NCI-H82 treated with DMSO at 0.1 percent for 48 hours (cell line): ENCODE measurements around the gene METTL13.
"Not testable (repeated sequence)": the region's sequence is repeated elsewhere in the genome, so short reads cannot be mapped to it uniquely, and the experiment has no call there.

Experiments
- DNase-seq: peaks from one replicate; lab custom pipeline; 2025; ENCODE audit not compliant: unreplicated experiment; lab: John Stamatoyannopoulos, UW

METTL13 gene

DNA sequence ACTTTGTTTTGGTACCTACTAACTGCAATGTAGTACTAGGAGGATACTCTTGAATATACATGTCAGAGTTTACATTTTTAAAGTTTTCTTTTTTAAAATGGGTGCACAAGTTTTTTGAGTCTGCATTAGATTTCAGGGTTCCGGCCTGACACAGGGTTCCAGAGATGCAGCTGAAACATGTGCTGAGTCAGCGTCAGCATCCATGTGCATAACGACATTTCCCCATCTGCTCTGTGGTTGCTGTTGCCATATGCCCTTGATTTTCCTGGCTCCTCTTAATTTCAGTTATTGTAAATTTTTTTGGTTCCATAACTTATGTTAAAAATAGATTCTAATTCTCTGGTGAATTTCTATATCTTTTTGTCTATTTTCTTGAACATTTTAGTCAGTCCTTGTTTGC is 12.3 kb upstream of the METTL13 start:
- DNase-seq = no peak

DNA sequence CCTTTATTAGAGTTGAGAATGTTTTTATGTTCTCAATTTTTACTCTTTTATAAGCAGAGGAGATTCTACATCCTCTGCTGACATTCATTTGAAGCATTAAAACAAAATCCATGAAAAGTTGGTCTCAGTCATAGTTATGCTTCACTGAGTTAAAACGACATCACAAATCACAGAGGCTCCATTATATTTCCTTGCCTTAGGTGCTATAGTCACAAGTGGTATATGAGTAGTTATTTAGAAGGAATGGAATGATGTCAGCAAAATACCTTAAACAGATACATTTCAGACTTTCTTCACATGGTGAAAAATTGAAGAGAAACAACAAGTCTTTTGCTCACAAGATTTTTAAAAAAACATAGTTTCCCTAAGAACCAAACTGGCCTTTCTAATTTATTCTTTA is 11.7 kb upstream of the METTL13 start:
- no peak for DNase-seq

DNA sequence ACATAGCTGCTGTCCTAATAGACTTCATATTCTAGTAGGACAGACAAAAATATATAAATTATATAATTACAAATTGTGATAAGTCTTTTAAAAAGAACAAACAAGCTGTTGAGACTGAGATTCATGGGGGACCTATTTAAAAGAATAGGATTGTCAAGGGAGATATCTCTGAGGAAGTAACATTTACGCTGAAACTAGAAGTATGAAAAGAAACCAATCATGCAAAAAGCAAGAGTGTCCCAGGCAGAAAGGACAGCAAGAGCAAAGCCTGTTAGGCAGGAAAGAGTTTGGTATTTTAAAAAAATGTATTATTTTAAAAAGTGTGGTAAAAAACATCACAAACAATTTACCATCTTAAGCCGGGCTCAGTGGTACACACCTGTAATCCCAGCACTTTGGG is 9.1 kb upstream of the METTL13 start:
- no peak for DNase-seq

DNA sequence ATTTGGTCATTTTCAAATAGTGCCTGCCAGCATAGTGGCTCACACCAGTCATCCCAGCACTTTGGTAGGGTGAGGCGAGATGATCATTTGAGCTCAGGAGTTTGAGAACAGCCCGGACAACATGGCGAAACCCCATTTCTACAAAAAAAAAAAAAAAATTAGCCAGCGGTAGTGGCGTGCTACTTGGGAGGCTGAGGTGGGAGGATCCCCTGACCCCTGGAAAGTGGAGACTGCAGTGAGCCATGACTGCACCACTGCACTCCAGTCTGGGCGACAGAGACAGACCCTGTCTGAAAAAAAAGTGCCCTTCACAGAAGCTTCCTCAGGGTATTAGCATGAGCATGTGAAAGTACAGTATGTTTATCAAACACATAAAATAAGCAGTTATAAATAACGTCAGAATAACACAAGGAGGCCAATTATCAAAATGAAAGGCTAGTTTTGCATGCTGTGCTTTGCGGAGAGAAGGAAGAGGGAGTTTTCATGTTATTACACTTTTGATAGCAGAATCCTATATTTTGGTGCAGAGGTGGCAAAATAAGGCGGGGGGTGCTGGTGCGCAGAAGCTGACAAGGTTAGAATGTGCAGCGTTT is 781 bp upstream of the METTL13 start:
- peak; percentile 69 for DNase-seq

DNA sequence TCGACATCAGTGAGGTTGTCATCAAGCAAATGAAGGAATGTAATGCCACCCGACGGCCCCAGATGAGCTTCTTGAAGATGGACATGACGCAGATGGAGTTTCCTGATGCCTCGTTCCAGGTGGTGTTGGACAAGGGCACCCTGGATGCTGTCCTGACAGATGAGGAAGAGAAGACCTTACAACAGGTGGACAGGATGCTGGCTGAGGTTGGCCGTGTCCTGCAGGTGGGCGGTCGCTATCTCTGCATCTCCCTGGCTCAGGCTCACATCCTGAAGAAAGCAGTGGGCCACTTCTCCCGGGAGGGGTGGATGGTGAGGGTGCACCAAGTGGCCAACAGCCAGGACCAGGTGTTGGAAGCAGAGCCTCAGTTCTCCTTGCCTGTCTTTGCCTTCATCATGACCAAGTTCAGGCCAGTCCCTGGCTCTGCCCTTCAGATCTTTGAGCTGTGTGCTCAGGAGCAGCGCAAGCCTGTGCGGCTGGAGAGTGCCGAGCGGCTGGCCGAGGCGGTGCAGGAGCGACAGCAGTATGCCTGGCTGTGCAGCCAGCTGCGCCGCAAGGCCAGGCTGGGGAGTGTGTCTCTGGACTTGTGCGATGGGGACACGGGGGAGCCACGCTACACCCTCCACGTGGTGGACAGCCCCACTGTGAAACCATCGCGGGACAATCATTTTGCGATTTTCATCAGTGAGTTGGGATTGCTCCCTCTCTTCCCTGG is 2.5 kb downstream of the METTL13 start:
- no peak for DNase-seq

DNA sequence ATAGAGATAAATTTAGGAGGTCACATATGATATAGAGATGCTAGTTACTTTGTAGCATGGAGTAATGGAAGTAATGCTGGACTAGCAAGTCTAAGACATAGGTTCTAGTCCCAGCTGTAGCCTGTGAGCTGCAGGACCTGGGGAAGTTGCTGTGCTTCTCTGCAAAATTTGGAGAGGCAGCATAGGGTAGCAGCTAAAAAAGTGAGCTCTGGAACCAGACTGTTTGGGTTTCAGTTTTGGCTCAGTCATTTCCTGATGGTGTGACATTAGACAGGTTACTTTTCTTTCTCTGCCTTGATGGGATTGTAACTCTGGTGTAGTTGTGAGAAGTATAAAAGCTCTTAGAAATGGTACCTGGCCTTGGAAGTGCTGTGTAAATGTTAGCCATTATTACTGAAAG is 3.3 kb downstream of the METTL13 start:
- DNase-seq = no peak

DNA sequence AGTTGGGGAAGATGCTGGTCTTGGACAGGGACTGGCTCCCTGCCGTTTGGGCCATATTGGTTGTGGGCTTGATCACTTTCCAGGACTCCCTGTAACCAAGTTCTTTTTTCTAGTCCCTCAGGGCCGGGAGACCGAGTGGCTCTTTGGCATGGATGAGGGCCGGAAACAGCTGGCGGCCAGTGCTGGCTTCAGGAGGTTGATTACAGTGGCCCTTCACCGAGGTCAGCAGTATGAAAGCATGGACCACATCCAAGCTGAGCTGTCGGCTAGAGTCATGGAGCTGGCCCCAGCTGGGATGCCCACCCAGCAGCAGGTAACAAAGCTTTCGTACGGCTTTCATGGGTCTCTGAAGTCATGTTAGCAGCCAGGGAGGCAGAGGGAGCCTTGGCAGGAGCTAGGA is 4.3 kb downstream of the METTL13 start:
- no peak for DNase-seq

DNA sequence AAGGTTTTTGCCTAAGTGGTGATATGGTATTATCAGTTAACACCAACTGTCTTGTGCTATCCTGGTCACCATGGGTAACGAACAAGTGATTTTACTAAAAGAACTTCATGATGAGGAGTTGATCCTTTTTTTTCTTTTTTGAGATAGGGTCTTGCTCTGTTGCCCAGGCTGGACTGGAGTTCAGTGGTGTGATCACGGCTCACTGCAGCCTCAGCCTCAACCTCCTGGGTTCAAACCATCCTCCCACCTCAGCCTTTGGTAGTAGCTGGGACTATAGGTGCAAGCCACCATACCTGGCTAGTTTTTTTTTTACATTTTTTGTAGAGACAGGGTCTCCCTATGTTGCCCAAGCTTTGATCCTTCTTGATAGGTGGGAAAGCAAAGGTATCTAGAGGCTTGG is 5.1 kb downstream of the METTL13 start:
- no peak for DNase-seq

DNA sequence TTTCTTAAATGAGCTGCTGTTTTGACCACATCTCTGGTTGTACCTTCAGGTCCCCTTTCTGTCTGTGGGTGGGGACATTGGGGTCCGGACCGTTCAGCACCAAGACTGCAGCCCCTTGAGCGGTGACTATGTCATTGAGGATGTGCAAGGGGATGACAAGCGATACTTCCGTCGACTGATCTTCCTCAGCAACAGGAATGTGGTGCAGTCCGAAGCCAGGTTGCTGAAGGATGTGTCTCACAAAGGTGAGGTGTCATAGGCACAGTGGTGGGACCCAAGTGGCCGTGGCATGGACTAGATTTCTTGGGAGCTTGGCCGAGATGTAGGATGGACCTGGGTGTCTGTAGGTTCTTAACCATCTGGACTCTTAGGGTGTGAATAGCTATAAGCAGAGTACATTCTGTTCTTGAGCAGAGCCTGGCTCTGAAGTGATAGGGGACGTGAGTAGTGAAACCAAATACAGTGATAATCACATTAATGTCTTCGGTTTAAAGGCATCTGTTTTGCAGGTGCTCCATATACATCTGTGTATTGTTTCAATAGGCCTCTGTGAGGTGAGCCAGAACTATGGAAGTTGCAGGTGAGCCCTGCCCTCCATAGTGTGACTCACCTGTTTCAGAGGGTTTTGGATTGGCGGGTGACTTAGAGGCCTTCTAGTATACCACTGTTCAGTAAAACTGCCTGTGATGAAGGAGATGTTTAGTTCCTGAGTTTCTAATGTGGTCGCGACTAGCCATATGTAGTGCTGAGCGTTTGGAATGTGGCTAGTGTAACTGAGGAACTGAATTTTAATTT is 6.4 kb downstream of the METTL13 start:
- DNase-seq = no peak

DNA sequence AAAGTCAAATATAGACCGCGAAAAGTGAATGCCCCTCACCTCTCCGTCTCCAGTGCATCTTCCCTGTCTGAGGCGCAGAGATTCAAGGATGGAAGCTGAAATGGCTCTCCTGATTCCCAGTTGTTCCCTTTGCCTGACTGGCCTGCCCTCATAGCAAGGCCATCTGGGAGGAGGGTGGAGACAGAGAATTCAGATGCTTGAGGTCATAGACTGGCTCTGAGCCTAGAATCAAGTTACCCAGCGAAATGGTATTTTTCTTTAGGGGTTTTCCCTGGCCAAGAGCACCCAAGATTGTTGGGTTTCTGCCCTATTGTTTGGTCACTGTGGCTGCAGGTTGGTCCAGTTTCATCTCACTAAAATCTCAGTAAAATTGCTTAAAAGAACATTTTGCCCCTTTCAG is 7.2 kb downstream of the METTL13 start:
- DNase-seq = no peak

DNA sequence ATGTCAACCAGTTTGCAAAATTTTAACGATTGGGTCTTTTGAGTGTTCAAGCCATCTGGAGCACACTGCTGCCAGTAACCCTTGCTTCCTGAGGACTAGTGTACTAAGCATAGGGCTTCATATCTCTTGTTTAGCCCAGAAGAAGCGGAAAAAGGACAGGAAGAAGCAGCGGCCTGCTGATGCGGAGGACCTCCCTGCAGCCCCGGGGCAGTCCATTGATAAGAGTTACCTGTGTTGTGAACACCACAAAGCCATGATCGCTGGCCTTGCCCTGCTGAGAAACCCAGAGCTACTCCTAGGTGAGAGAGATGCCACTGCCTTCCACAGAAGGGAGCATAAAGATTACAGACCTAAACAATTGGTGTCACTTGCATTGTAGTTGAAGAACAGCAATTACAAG is 8.9 kb downstream of the METTL13 start:
- no peak for DNase-seq

DNA sequence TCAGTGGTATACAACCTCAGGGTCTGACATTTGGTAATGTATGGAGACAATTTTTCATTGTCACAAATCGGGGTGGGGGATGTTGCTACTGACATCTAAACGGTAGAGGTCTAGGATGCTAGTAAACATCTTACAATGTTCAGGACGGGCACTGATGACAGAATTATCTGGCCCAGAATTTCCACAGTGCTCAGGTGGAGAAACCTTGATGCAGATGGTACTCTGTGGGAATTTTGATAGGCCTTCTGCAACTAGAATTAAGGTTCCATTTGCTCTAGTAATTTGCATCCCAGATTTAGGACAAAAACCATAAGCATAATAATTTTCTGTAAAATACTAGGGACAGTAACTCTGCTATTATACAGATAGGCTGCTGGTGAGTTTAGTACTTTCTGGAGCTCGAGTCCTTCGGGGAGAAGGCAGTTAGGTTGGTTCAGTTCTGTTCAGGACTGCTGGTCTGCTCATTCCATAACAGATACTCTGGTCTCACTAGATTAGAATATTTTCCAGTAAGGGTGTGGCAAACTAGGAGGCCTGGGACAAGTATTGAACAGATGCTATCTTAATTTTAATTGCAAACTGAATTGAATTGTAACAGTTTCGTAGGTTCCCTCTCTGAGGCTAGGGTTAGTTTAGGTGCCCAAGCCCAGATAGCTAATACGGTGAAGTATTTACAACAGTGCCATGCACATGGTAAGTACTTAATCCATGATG is 11.4 kb downstream of the METTL13 start:
- DNase-seq = no peak

DNA sequence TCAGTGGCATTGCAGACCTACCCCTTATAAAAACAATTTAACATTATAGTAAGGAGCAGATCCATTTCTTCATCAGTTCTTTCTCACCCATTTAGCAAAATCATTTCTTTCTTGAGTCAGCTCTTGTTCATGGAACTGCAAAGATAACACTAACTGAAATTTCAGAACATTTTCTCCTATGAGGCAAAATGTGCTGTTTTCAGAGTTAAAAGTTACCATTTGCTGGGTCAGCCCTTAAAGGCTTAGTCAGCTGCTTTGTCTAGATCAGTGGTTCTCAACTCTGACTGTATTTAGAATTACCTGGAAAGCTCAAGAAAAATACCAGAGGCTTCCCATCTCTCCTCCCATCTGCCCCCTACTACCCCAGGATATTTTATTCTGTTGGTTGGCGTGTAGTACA is 12.2 kb downstream of the METTL13 start:
- no peak for DNase-seq

DNA sequence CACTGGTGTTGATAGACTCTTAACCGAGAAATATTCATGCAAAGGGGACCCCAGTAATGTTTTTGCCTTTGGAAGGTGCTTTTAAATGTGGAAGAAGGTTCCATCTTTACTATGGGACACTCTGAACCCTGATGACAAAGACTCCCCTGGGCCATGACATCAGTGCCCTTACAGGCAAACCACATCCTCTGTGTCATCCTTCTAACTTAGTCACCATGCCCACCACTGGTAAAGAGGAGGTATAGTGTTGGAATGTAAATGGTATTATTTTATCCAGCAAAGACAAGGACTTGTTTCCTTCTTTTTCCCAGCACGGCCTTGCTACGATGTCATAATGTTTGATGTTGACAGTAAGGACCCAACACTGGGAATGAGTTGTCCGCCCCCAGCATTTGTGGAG is 12.6 kb downstream of the METTL13 start:
- no peak for DNase-seq

DNA sequence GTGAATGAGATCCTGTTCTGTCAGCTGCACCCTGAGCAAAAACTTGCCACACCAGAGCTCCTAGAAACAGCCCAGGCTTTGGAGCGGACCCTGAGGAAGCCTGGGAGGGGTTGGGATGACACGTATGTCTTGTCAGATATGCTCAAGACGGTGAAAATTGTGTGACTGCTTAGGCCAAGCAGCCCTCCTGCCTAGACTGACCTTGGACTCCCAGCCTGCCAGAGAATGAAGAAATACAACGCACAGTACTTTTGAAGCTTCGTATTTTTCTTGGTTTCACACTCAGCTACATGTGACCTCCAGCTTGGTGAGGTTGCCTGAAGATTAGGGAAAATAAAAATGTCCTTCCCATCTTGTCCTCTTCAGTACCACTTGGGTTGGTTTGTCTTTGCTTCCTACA is 15.1 kb downstream of the METTL13 start:
- DNase-seq = no peak

DNA sequence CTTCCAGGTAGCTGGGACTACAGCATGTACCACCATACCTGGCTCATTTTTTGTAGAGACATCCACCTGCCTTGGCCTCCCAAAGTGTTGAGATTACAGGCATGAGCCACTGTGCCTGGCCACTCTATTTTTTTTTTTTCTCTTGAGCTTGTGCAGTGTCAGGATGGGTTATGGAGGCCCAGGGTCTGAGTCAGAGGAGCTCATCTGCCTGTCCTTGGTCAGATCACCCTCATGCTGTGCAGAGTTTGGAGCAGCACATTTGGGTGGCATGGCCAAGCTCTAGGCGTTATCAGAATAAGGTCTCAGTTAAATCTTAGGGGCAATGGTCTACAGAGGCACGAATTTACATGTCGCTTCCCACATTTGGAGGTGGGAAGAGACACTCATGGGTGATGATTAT is 16.9 kb downstream of the METTL13 start:
- DNase-seq = no peak

DNA sequence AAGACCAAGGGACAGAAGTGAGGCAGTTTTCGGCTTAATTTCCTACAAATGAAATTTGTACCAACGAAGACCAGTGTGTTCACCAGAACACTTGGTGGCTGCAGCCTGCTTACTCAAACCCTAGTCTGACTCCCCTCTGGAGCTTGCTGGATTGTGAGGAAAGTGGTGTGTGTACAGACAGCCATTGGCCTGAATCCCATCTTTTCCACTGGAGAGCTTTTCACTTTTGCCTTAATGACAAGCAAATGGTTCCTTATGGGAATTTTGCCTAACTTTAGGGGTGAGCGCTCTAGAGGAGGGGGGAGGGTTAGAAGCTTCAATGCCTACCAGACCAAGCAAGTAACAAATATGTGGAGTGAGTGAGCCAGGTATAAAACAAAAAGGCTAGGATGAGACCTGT is 17.3 kb downstream of the METTL13 start:
- DNase-seq = no peak

DNA sequence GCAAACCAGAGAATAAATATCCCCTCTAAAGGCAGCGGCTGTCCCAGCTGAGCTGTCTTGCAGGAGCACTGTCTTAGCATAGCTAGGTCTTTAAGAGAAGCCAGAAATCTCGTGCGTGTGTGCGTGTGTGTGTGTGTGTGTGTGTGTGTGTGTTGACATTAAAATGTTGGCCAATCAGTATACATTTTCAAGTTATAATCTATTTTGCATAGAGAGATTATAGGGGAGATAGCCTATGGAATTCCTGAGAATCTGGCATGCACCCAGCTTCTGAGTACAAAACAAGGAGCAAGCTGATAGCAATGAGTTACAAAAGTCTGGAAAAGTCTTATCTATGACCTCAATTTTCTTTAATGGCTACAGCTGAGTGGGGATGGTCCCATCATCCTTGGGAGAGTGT is 17.7 kb downstream of the METTL13 start:
- no peak for DNase-seq

DNA sequence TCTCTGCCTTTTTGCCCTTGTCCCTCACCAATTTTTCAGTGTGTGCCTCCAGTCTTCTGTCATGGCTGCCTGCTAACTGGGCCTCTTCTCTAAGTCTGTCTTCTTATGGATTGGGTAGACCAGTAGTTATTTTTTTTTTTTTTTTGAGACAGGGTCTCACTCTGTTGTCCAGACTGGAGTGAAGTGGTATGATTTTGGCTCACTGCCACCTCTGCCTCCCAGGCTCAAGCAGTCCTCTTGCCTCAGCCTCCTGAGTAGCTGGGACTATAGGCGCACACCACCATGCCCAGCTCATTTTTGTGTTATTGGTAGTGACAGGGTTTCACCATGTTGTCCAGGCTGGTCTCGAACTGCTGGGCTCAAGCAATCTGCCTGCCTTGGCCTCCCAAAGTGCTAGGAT is 18.2 kb downstream of the METTL13 start:
- not testable (repeated sequence) for DNase-seq

DNA sequence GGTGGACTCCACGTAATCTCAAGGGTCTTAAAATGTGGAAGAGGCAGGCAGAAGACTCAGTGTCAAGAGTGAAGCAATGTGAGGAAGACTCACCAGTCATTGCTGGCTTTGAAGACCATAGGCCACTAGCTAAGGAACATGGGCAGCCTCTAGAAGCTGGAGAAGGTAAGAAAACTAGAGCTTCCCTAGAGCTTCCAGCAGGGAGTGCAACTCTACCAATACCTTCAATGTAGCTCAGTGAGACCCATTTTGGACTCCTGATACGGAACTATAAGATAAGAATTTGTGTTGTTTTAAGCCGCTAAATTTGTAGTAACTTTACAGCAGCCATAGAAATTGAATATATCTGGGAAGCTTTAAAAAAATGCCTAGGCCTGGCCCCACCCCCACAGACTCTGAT is 18.9 kb downstream of the METTL13 start:
- DNase-seq = peak; percentile 35

DNA sequence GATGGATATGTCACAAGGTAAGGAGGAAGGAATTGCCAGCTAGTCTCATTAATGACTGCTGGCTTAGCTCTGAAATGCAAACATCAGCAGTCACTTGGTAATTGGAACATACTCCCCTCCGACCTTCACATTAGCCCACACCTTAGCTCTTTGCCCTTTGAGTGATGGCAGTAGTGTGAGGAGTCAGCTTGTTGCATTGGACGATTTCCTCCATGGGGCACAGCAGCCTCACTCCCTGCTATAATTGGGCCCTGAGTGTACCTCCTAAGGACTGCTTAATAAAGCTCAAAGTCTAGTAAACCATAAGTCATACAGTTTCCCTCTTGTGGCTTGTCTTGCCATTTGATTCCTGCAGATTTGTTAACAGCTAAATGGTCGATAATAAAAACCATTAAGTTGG is 19.4 kb downstream of the METTL13 start:
- DNase-seq = no peak

DNA sequence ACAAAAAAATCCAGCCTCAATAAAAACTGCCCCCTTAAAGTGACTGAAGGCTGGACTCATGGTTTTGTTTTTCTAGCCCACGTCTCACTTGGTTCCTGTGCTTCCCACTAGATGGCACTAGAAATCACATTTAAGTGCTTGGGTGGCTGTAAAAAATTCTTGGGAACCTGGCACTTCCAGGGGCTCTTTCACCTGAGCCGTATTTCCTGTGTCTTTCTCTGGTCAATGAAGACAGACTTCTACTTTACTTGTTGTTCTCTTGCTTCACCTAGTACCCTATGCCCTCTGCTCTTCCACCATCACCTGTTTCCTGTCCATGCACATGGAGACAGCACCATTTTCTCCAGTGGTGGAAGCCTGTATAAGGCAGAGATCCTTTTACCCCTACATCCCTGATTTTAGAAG is 20.0 kb downstream of the METTL13 start:
- peak; percentile 50 for DNase-seq
